ENCODE data around the gene SELENOV.
A peak's percentile ranks its signal among the peaks of the same experiment; 100 is the strongest.

Gene SELENOV

DNA sequence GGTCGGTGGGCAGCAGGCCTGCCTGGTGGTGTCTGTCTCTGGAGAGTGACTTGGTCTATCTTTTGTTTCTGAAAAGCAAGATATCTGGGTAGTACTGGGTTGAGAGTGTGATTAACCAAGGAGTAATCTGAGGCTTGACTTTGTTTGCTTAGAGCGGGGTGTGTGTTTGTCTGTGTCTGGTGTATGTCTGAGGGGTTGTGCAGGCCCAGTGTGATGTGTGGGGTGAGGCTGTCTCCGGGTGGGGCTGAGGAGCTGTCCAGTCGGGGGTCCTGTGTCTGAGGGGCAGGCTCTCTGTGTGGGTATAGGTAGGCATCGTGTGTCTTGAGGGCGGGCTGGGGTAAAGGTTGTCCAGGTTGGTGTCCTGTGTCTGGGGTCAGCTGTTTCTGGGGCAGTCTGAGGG is 45.4 kb upstream of the SELENOV start:
- H3K36me3 ChIP-seq (ENCODE audit: control insufficient read depth in 1 of 2, insufficient read depth in 2 of 2, low read length in 2 of 2), result peaks cover 93 to 97% of the 10 kb centered on the region in 2 experiments
- H2BK120ac ChIP-seq (ENCODE audit: insufficient read depth, low read length, poor library complexity), result no peak overlapping the region
- H3K23ac ChIP-seq (ENCODE audit: low read length), result no peak overlapping the region
- H2AFZ ChIP-seq (ENCODE audit: insufficient read depth, low read length, poor library complexity), result no peak overlapping the region
- H3K27me3 ChIP-seq (ENCODE audit: insufficient read depth, low read length), result no peaks in the 10 kb centered on the region
- H3K4me2 ChIP-seq (ENCODE audit: low read length), result no peak overlapping the region
- H4K12ac ChIP-seq (ENCODE audit: low read depth, low read length), result no peak overlapping the region
- no peak overlapping the region for H4K8ac ChIP-seq (ENCODE audit: low read depth, low read length)
- H3K4me1 ChIP-seq (ENCODE audit: control insufficient read depth in 1 of 2, insufficient read depth in 2 of 2, low read length in 2 of 2), result no peaks in the 10 kb centered on the region
- no peak overlapping the region for H2AK5ac ChIP-seq (ENCODE audit: low read length)
- no peak overlapping the region for H2BK5ac ChIP-seq (ENCODE audit: low read depth, low read length, poor library complexity)
- no peaks in the 10 kb centered on the region for H3K79me2 ChIP-seq (ENCODE audit: control insufficient read depth, insufficient read depth, low read length, poor library complexity)
- no peak overlapping the region for H3K14ac ChIP-seq (ENCODE audit: low read length)
- H3K18ac ChIP-seq (ENCODE audit: low read length), result no peak overlapping the region
- no peaks in the 10 kb centered on the region for H3K79me1 ChIP-seq (ENCODE audit: low read length)
- no CpG with 5 or more reads among the region's 6 CpGs for WGBS (ENCODE audit: extremely low coverage, insufficient coverage, insufficient read length)
- H3K9ac ChIP-seq (ENCODE audit: low read length), result no peak overlapping the region
- H3K27ac ChIP-seq (ENCODE audit: low read depth, low read length), result no peak overlapping the region
- no peak overlapping the region for H3K4me3 ChIP-seq (ENCODE audit: low read depth, low read length)
- H2BK12ac ChIP-seq (ENCODE audit: low read length), result no peak overlapping the region
- H3K4ac ChIP-seq (ENCODE audit: low read depth, low read length), result no peak overlapping the region
- DNase-seq, result no peak
- no peak overlapping the region for H4K91ac ChIP-seq (ENCODE audit: low read depth, low read length)
- no peaks in the 10 kb centered on the region for H3K9me3 ChIP-seq (ENCODE audit: insufficient read depth, low read depth, low read length)

DNA sequence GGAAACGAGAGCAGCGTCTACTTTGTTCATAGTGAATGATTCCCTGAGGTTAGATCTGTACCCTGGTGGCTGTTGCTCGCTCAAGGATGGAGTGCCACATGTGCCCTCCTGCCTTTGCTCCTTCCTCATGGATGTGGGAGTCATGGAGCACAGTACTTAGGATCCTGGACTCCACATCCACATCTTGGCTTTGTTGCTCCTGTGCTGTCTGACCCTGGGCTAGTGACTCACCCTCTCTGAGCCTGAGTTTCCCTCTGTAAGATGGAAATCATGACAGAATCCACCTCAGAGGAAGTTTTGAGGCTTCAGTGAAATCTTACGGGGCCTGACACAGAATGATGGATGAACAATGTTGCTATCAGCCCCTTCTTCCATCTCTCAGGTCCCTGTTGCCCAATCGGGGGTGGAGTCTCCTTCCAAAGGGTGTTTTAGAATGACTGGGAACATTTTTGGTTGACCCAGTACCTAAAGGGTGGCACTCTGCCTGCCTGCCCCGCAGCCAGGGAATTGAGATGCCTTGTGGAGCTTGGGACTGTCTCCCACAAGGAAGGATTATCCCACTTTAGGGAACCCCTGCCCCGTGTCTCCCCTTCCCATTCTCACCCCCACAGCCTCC is 44.1 kb upstream of the SELENOV start:
- no peak overlapping the region for H3K9ac ChIP-seq (ENCODE audit: low read length)
- H3K36me3 ChIP-seq (ENCODE audit: control insufficient read depth in 1 of 2, insufficient read depth in 2 of 2, low read length in 2 of 2), result peaks cover 94 to 95% of the 10 kb centered on the region in 2 experiments
- no peak overlapping the region for H4K12ac ChIP-seq (ENCODE audit: low read depth, low read length)
- H3K4me1 ChIP-seq (ENCODE audit: control insufficient read depth in 1 of 2, insufficient read depth in 2 of 2, low read length in 2 of 2), result no peaks in the 10 kb centered on the region
- no peak overlapping the region for H2AK5ac ChIP-seq (ENCODE audit: low read length)
- no peaks in the 10 kb centered on the region for H3K79me1 ChIP-seq (ENCODE audit: low read length)
- no peak overlapping the region for H4K91ac ChIP-seq (ENCODE audit: low read depth, low read length)
- no peak overlapping the region for H3K27ac ChIP-seq (ENCODE audit: low read depth, low read length)
- no peak overlapping the region for H2AFZ ChIP-seq (ENCODE audit: insufficient read depth, low read length, poor library complexity)
- no peaks in the 10 kb centered on the region for H3K27me3 ChIP-seq (ENCODE audit: insufficient read depth, low read length)
- no peak overlapping the region for H2BK120ac ChIP-seq (ENCODE audit: insufficient read depth, low read length, poor library complexity)
- H3K4me3 ChIP-seq (ENCODE audit: low read depth, low read length), result no peak overlapping the region
- H3K23ac ChIP-seq (ENCODE audit: low read length), result no peak overlapping the region
- DNase-seq, result no peak
- no peak overlapping the region for H3K18ac ChIP-seq (ENCODE audit: low read length)
- no peaks in the 10 kb centered on the region for H3K9me3 ChIP-seq (ENCODE audit: insufficient read depth, low read depth, low read length)
- H2BK5ac ChIP-seq (ENCODE audit: low read depth, low read length, poor library complexity), result no peak overlapping the region
- no CpG with 5 or more reads among the region's 7 CpGs for WGBS (ENCODE audit: extremely low coverage, insufficient coverage, insufficient read length)
- H2BK12ac ChIP-seq (ENCODE audit: low read length), result no peak overlapping the region
- no peak overlapping the region for H3K4ac ChIP-seq (ENCODE audit: low read depth, low read length)
- no peaks in the 10 kb centered on the region for H3K79me2 ChIP-seq (ENCODE audit: control insufficient read depth, insufficient read depth, low read length, poor library complexity)
- H3K14ac ChIP-seq (ENCODE audit: low read length), result no peak overlapping the region
- H3K4me2 ChIP-seq (ENCODE audit: low read length), result no peak overlapping the region
- H4K8ac ChIP-seq (ENCODE audit: low read depth, low read length), result no peak overlapping the region

DNA sequence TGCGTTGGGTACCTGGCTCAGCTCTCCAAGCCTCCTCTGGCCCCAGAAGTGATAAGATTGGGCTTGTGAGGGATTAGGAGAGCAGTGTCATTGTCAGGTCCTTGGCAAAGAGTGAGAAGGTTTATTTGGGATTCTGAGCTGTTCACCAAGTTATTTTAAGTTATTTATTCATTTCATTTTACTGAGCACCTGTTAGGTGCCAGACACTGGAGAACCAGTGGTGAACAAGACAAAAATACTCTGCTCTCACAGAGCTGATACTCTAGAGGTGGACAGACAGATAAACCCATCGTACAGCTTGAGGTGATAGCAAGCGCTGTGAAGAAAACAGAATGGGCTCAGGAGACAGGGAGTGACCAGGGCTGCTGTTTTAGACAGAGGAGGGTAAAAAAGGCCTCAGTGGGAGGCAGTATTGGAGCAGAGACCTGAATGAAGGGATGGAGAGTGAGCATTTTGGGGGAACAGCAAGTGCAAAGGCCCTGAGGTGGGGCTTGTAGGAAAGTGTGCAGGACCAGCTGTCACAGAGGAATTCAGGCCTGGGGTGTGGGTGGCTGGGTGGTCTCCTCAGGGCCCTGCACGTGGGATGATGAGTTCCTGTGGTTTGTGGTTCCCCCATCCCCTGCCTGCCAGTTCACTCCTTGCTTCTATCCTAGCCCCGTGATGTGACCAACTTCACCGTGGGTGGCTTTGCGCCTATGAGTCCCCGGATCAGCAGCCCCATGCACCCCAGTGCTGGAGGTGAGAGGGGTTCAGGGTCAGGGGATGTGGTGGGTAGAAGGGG is 43.0 kb upstream of the SELENOV start:
- no peak overlapping the region for H3K18ac ChIP-seq (ENCODE audit: low read length)
- peaks cover 93 to 95% of the 10 kb centered on the region in 2 experiments for H3K36me3 ChIP-seq (ENCODE audit: control insufficient read depth in 1 of 2, insufficient read depth in 2 of 2, low read length in 2 of 2)
- H3K79me2 ChIP-seq (ENCODE audit: control insufficient read depth, insufficient read depth, low read length, poor library complexity), result no peaks in the 10 kb centered on the region
- no peak overlapping the region for H3K9ac ChIP-seq (ENCODE audit: low read length)
- no peak overlapping the region for H4K8ac ChIP-seq (ENCODE audit: low read depth, low read length)
- no peak overlapping the region for H3K4ac ChIP-seq (ENCODE audit: low read depth, low read length)
- no peak overlapping the region for H3K27ac ChIP-seq (ENCODE audit: low read depth, low read length)
- H3K14ac ChIP-seq (ENCODE audit: low read length), result no peak overlapping the region
- no peaks in the 10 kb centered on the region for H3K27me3 ChIP-seq (ENCODE audit: insufficient read depth, low read length)
- WGBS (ENCODE audit: extremely low coverage, insufficient coverage, insufficient read length), result no CpG with 5 or more reads among the region's 8 CpGs
- no peak overlapping the region for H2BK120ac ChIP-seq (ENCODE audit: insufficient read depth, low read length, poor library complexity)
- no peak overlapping the region for H4K12ac ChIP-seq (ENCODE audit: low read depth, low read length)
- no peaks in the 10 kb centered on the region for H3K4me1 ChIP-seq (ENCODE audit: control insufficient read depth in 1 of 2, insufficient read depth in 2 of 2, low read length in 2 of 2)
- no peak overlapping the region for H2BK12ac ChIP-seq (ENCODE audit: low read length)
- no peaks in the 10 kb centered on the region for H3K79me1 ChIP-seq (ENCODE audit: low read length)
- H2BK5ac ChIP-seq (ENCODE audit: low read depth, low read length, poor library complexity), result no peak overlapping the region
- H2AFZ ChIP-seq (ENCODE audit: insufficient read depth, low read length, poor library complexity), result no peak overlapping the region
- no peak overlapping the region for H3K4me3 ChIP-seq (ENCODE audit: low read depth, low read length)
- H3K9me3 ChIP-seq (ENCODE audit: insufficient read depth, low read depth, low read length), result no peaks in the 10 kb centered on the region
- H3K23ac ChIP-seq (ENCODE audit: low read length), result no peak overlapping the region
- no peak overlapping the region for H2AK5ac ChIP-seq (ENCODE audit: low read length)
- no peak overlapping the region for H3K4me2 ChIP-seq (ENCODE audit: low read length)
- DNase-seq, result no peak
- no peak overlapping the region for H4K91ac ChIP-seq (ENCODE audit: low read depth, low read length)

DNA sequence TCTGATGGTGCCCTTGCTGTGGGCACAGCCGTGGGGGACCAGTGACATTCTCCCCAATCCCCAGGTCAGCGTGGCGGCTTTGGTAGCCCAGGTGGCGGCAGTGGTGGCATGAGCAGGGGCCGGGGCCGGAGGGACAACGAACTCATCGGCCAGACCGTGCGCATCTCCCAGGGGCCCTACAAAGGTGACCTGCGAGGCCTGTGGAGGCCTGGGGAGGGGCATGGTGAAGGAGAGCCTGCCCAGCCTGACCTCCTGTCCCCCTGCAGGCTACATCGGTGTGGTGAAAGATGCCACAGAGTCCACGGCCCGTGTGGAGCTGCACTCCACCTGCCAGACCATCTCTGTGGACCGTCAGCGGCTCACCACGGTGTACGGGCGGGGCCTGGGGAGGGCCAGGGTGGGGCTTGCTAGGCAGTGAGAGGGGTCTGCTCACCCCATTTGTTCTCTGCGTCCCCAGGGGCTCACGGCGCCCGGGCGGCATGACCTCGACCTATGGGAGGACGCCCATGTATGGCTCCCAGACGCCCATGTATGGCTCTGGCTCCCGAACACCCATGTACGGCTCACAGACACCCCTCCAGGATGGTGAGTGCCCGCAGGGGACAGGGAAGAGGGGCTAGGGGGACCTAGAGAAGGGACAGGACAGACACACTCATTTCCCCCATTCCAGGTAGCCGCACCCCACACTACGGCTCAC is 42.0 kb upstream of the SELENOV start:
- Histone ChIP-seq H2AFZ (ENCODE audit: insufficient read depth, low read length, poor library complexity) (no peak overlapping the region), H3K18ac (ENCODE audit: low read length) (no peak overlapping the region), H3K27me3 (ENCODE audit: insufficient read depth, low read length) (no peaks in the 10 kb centered on the region), H3K14ac (ENCODE audit: low read length) (no peak overlapping the region), H3K79me2 (ENCODE audit: control insufficient read depth, insufficient read depth, low read length, poor library complexity) (no peaks in the 10 kb centered on the region), H2BK5ac (ENCODE audit: low read depth, low read length, poor library complexity) (no peak overlapping the region), H3K23ac (ENCODE audit: low read length) (no peak overlapping the region), H3K4me2 (ENCODE audit: low read length) (no peak overlapping the region), H3K4me1 (ENCODE audit: control insufficient read depth in 1 of 2, insufficient read depth in 2 of 2, low read length in 2 of 2) (no peaks in the 10 kb centered on the region), H2BK12ac (ENCODE audit: low read length) (no peak overlapping the region), H3K4me3 (ENCODE audit: low read depth, low read length) (no peak overlapping the region), H3K4ac (ENCODE audit: low read depth, low read length) (no peak overlapping the region), H3K9ac (ENCODE audit: low read length) (no peak overlapping the region), H3K27ac (ENCODE audit: low read depth, low read length) (no peak overlapping the region), H3K36me3 (ENCODE audit: control insufficient read depth in 1 of 2, insufficient read depth in 2 of 2, low read length in 2 of 2) (peaks cover 85 to 86% of the 10 kb centered on the region in 2 experiments), H4K12ac (ENCODE audit: low read depth, low read length) (peak overlapping the region; percentile 16), H2BK120ac (ENCODE audit: insufficient read depth, low read length, poor library complexity) (no peak overlapping the region), H4K8ac (ENCODE audit: low read depth, low read length) (no peak overlapping the region), H4K91ac (ENCODE audit: low read depth, low read length) (no peak overlapping the region), H3K79me1 (ENCODE audit: low read length) (no peaks in the 10 kb centered on the region), H2AK5ac (ENCODE audit: low read length) (no peak overlapping the region), H3K9me3 (ENCODE audit: insufficient read depth, low read depth, low read length) (no peaks in the 10 kb centered on the region)
- no CpG with 5 or more reads among the region's 32 CpGs for WGBS (ENCODE audit: extremely low coverage, insufficient coverage, insufficient read length)
- no peak for DNase-seq

All from trophoblast cell (in vitro differentiated cells and primary cell).